HEK293 (cell line): ENCODE data around the gene LPAR6.

Experiments used
- CTCF ChIA-PET: fragments of 350-600 bp; formaldehyde crosslinking; extraction: SDS; loops from one replicate; lab custom pipeline; 2021; ENCODE audit warnings: antibody characterized with exemption; lab: Yijun Ruan, JAX
- POLR2A ChIA-PET: fragments of 300-600 bp; formaldehyde crosslinking; extraction: SDS; loops from one replicate; lab custom pipeline; 2020; ENCODE audit warnings: antibody characterized with exemption, inconsistent platforms; lab: Yijun Ruan, JAX
- H3K27ac ChIP-seq: fragments of 200-500 bp; sonication (Bioruptor generic); 2 replicates; pipeline ENCODE4 v1.5.1; 2014; ENCODE audit warnings: low read depth, low read length, control low read depth, inconsistent platforms; ENCODE audit errors: extremely low read depth
- H3K36me3 ChIP-seq, 2 experiments: fragments of 200-500 bp in 1 of 2; sonication (Bioruptor generic) in 1 of 2; 1 replicate in 1 of 2; 2 replicates in 1 of 2; pipeline ENCODE4 v1.5.1; 2014 to 2017; ENCODE audit warnings: inconsistent platforms in 2 of 2, low read length in 2 of 2; ENCODE audit not compliant: control insufficient read depth in 2 of 2, insufficient read depth in 1 of 2
- H3K4me1 ChIP-seq: fragments of 200-500 bp; sonication (Bioruptor generic); 2 replicates; pipeline ENCODE4 v1.5.1; 2014; ENCODE audit warnings: mild to moderate bottlenecking, low read length, inconsistent platforms; ENCODE audit not compliant: control insufficient read depth, insufficient read depth
- H3K4me3 ChIP-seq: 2 replicates; pipeline ENCODE4 v1.5.1; 2011; ENCODE audit warnings: low read depth, mild to moderate bottlenecking, control low read depth, low read length, moderate library complexity
- H3K9me3 ChIP-seq: fragments of 200-500 bp; sonication (Bioruptor generic); 2 replicates; pipeline ENCODE4 v1.5.1; 2014; ENCODE audit warnings: low read depth, low read length, inconsistent platforms; ENCODE audit not compliant: control insufficient read depth, insufficient read depth
- CTCF ChIP-seq: fragments of 450-650 bp; formaldehyde crosslinking; IDR thresholded peaks from 2 replicates; pipeline ENCODE4 v1.5.1; 2016; ENCODE audit warnings: missing biosample characterization, missing genetic modification characterization
- ELK4 ChIP-seq: IDR thresholded peaks from 2 replicates; pipeline ENCODE4 v1.6.1; 2011; ENCODE audit warnings: mild to moderate bottlenecking, low read depth, low read length, borderline replicate concordance
- HOXA7 ChIP-seq: sonication (generic); formaldehyde crosslinking; IDR thresholded peaks from 2 replicates; pipeline ENCODE4 v1.8.1; 2022; ENCODE audit warnings: missing genetic modification reagents, borderline replicate concordance
- KLF16 ChIP-seq: fragments of 450-650 bp; formaldehyde crosslinking; IDR thresholded peaks from 2 replicates; pipeline ENCODE4 v1.5.1; 2017; ENCODE audit warnings: missing biosample characterization, missing genetic modification characterization
- KLF8 ChIP-seq: fragments of 450-650 bp; formaldehyde crosslinking; IDR thresholded peaks from 2 replicates; pipeline ENCODE4 v1.5.1; 2016; ENCODE audit warnings: missing biosample characterization, missing genetic modification characterization
- MEIS1 ChIP-seq: sonication (generic); formaldehyde crosslinking; IDR thresholded peaks from 2 replicates; pipeline ENCODE4 v1.8.1; 2022; ENCODE audit warnings: missing genetic modification reagents, mild to moderate bottlenecking, borderline replicate concordance
- SALL2 ChIP-seq: fragments of 450-650 bp; formaldehyde crosslinking; IDR thresholded peaks from 2 replicates; pipeline ENCODE4 v1.5.0; 2017; ENCODE audit warnings: missing biosample characterization, mild to moderate bottlenecking, missing genetic modification characterization, borderline replicate concordance
- SCRT2 ChIP-seq: fragments of 450-650 bp; formaldehyde crosslinking; IDR thresholded peaks from 2 replicates; pipeline ENCODE4 v1.5.1; 2016; ENCODE audit warnings: missing biosample characterization, missing genetic modification characterization
- YY1 ChIP-seq: fragments of 450-650 bp; formaldehyde crosslinking; IDR thresholded peaks from 2 replicates; pipeline ENCODE4 v1.5.1; 2018; ENCODE audit warnings: missing biosample characterization, missing genetic modification characterization
- ZBTB26 ChIP-seq: fragments of 450-650 bp; formaldehyde crosslinking; optimal IDR thresholded peaks from 2 replicates; pipeline ENCODE3; 2016; ENCODE audit warnings: missing biosample characterization, mild to moderate bottlenecking, missing genetic modification characterization
- ZFHX2 ChIP-seq: fragments of 450-650 bp; formaldehyde crosslinking; conservative IDR thresholded peaks from 2 replicates; pipeline ENCODE4 v1.5.1; 2016; ENCODE audit warnings: missing biosample characterization, missing genetic modification characterization
- ZFP3 ChIP-seq: fragments of 450-650 bp; formaldehyde crosslinking; IDR thresholded peaks from 2 replicates; pipeline ENCODE4 v1.5.1; 2016; ENCODE audit warnings: low read depth, missing biosample characterization, missing genetic modification characterization
- ZNF10 ChIP-seq: fragments of 450-650 bp; formaldehyde crosslinking; IDR thresholded peaks from 2 replicates; pipeline ENCODE4 v1.5.1; 2017; ENCODE audit warnings: missing biosample characterization, missing genetic modification characterization
- ZNF169 ChIP-seq: fragments of 450-650 bp; formaldehyde crosslinking; IDR thresholded peaks from 2 replicates; pipeline ENCODE4 v1.5.1; 2016; ENCODE audit warnings: missing biosample characterization, missing genetic modification characterization
- ZNF2 ChIP-seq: fragments of 450-650 bp; formaldehyde crosslinking; IDR thresholded peaks from 2 replicates; pipeline ENCODE4 v1.5.1; 2016; ENCODE audit warnings: missing biosample characterization, missing genetic modification characterization
- ZNF350 ChIP-seq: fragments of 450-650 bp; formaldehyde crosslinking; IDR thresholded peaks from 2 replicates; pipeline ENCODE4 v1.5.0; 2017; ENCODE audit warnings: missing biosample characterization, mild to moderate bottlenecking, missing genetic modification characterization
- ZNF362 ChIP-seq: fragments of 450-650 bp; formaldehyde crosslinking; IDR thresholded peaks from 2 replicates; pipeline ENCODE4 v1.5.1; 2016; ENCODE audit warnings: missing biosample characterization, missing genetic modification characterization
- ZNF366 ChIP-seq: fragments of 450-650 bp; formaldehyde crosslinking; conservative IDR thresholded peaks from 2 replicates; pipeline ENCODE4 v1.5.1; 2016; ENCODE audit warnings: missing biosample characterization, missing genetic modification characterization
- ZNF391 ChIP-seq: fragments of 450-650 bp; formaldehyde crosslinking; IDR thresholded peaks from 2 replicates; pipeline ENCODE4 v1.5.1; 2016; ENCODE audit warnings: low read depth, missing biosample characterization, missing genetic modification characterization, borderline replicate concordance
- ZNF488 ChIP-seq: fragments of 450-650 bp; formaldehyde crosslinking; IDR thresholded peaks from 2 replicates; pipeline ENCODE4 v1.5.1; 2016; ENCODE audit warnings: missing biosample characterization, missing genetic modification characterization
- ZNF639 ChIP-seq: fragments of 450-650 bp; formaldehyde crosslinking; IDR thresholded peaks from 2 replicates; pipeline ENCODE4 v1.5.1; 2016; ENCODE audit warnings: missing biosample characterization, missing genetic modification characterization
- ZNF692 ChIP-seq: fragments of 450-650 bp; formaldehyde crosslinking; IDR thresholded peaks from 2 replicates; pipeline ENCODE4 v1.5.1; 2016; ENCODE audit warnings: missing biosample characterization, missing genetic modification characterization
- ZNF792 ChIP-seq: fragments of 450-650 bp; formaldehyde crosslinking; IDR thresholded peaks from 2 replicates; pipeline ENCODE4 v1.5.1; 2016; ENCODE audit warnings: missing biosample characterization, missing genetic modification characterization
- ZSCAN16 ChIP-seq: fragments of 450-650 bp; formaldehyde crosslinking; IDR thresholded peaks from 2 replicates; pipeline ENCODE4 v1.5.1; 2016; ENCODE audit warnings: missing biosample characterization, missing genetic modification characterization

The LPAR6 gene

GRCh38 chr13:48443442-48444208, 30.7 kb upstream of the LPAR6 start (continued):
- TF ChIP-seq ZFHX2 (tag by site-specific recombination), result no peak

GRCh38 chr13:48437371-48437770, 24.5 kb upstream of the LPAR6 start:
- POLR2A ChIA-PET, result no interaction called here
- Histone ChIP-seq H3K4me3 (no peak overlapping the region), H3K27ac (no peak overlapping the region), H3K9me3 (no peaks in the 10 kb centered on the region), H3K36me3 (no peaks in the 10 kb centered on the region), H3K4me1 (peaks cover 9% of the 10 kb centered on the region; the same call in 1 of the 2 replicates)
- TF ChIP-seq SCRT2 (no peak), ZSCAN16 (no peak), ZNF350 (tag by site-specific recombination) (no peak), ZNF2 (tag by site-specific recombination) (no peak), ZNF362 (tag by site-specific recombination) (no peak), KLF8 (no peak), ZFP3 (tag by site-specific recombination) (no peak), ZNF639 (tag by site-specific recombination) (no peak), ZNF10 (tag by site-specific recombination) (no peak), SALL2 (tag by site-specific recombination) (no peak), YY1 (no peak), ZNF169 (tag by site-specific recombination) (no peak), MEIS1 (CRISPR knock-in tag) (no peak), ZNF391 (tag by site-specific recombination) (no peak), HOXA7 (no peak), ELK4 (no peak)
- CTCF ChIA-PET, result no interaction called here

GRCh38 chr13:48436661-48437288, 23.9 kb upstream of the LPAR6 start:
- no peaks in the 10 kb centered on the region for H3K36me3 ChIP-seq
- H3K9me3 ChIP-seq, result no peaks in the 10 kb centered on the region
- H3K4me3 ChIP-seq, result no peak overlapping the region
- CTCF ChIA-PET, result no interaction called here
- peaks cover 10% of the 10 kb centered on the region for H3K4me1 ChIP-seq
- H3K27ac ChIP-seq, result no peak overlapping the region
- POLR2A ChIA-PET, result no interaction called here
- TF ChIP-seq CTCF (tag by site-specific recombination), result no peak
- TF ChIP-seq ZNF488 (tag by site-specific recombination), result no peak
- TF ChIP-seq ZNF692, result no peak
- no peak for TF ChIP-seq KLF16
- no peak for TF ChIP-seq ZNF366
- TF ChIP-seq ZBTB26 (tag by site-specific recombination), result no peak
- TF ChIP-seq ZNF792 (tag by site-specific recombination), result no peak
